Suprapubic skin (tissue), 4 donors: ENCODE data around the gene TFRC. TPM values are rescaled to one million over a fixed set of nuclear protein-coding genes. Genes with fewer than 3 reads are reported as not detected.
A peak's percentile ranks its signal among the peaks of the same experiment; 100 is the strongest.

Experiments used
- DNase-seq, 2 donors: peaks; one replicate each; pipeline ENCODE4 v3.0.0-alpha.2; 2019; ENCODE audit warnings: low spot score in 2 of 2
- H3K27ac ChIP-seq: fragments of 200-600 bp; sonication (generic); one replicate; pipeline ENCODE4 v1.5.1; 2019
- H3K27me3 ChIP-seq: fragments of 200-600 bp; sonication (generic); one replicate; pipeline ENCODE4 v1.5.1; 2019
- H3K36me3 ChIP-seq: fragments of 200-600 bp; sonication (generic); one replicate; pipeline ENCODE4 v1.5.1; 2019
- H3K4me1 ChIP-seq: fragments of 200-600 bp; sonication (generic); one replicate; pipeline ENCODE4 v1.5.1; 2019
- H3K4me3 ChIP-seq: fragments of 200-600 bp; sonication (generic); one replicate; pipeline ENCODE4 v1.5.1; 2019; ENCODE audit warnings: mild to moderate bottlenecking
- H3K9me3 ChIP-seq: fragments of 200-600 bp; sonication (generic); one replicate; pipeline ENCODE4 v1.5.1; 2019
- EP300 ChIP-seq: sonication (generic); formaldehyde crosslinking; IDR thresholded peaks from one replicate; pipeline ENCODE4 v1.6.1; 2017; ENCODE audit warnings: antibody characterized with exemption
- POLR2A ChIP-seq, 2 donors: fragments of 450-650 bp; IDR thresholded peaks; one replicate each; pipeline ENCODE4 v1.6.1; 2017; ENCODE audit warnings: antibody characterized with exemption in 2 of 2, mild to moderate bottlenecking in 2 of 2, moderate library complexity in 2 of 2
- POLR2AphosphoS5 ChIP-seq, 3 donors: sonication (generic); formaldehyde crosslinking; IDR thresholded peaks; one replicate each; pipeline ENCODE4 v1.6.1; 2017; ENCODE audit warnings: antibody characterized with exemption in 3 of 3
- WGBS: methylation state at CpG from one replicate; pipeline ENCODE4 v1.1.5; 2018; 5-methylcytosine and 5-hydroxymethylcytosine counted together
- total RNA-seq, 4 donors: library from RNA; depleted of rRNA; stranded (reverse); fragments of >200 nt; gene quantifications; one replicate each; pipeline ENCODE4 v1.1.0, GENCODE V29; 2016
- TF ChIP-seq, protein P1 (sequence below), 2 donors: fragments of 200-600 bp in 1 of 2; fragments of 450-650 bp in 1 of 2; sonication (generic) in 1 of 2; IDR thresholded peaks; one replicate each; pipeline ENCODE4 v1.5.1; 2016 to 2019; ENCODE audit warnings: antibody characterized with exemption in 2 of 2, mild to moderate bottlenecking in 1 of 2, moderate library complexity in 1 of 2

Gene TFRC
- 100 to 1,000 TPM in 1 of 4 donors, 10 to 100 TPM in 3; 67.6 to 163 (median 70.4) TPM for total RNA-seq

GRCh38 chr3:196081834-196082618 lies at the start of gene TFRC:
Gene TFRC, minus strand, starts transcription at chr3:196082090. Its CDS starts 4,991 bp downstream, at chr3:196077099.
- H3K27me3 ChIP-seq = no peaks in the 10 kb centered on the region
- under 1% methylated on average over 16 of the region's 67 CpGs for WGBS
- H3K27ac ChIP-seq = peak within 1 kb of the TSS; percentile 98
- no peaks in the 10 kb centered on the region for H3K36me3 ChIP-seq
- H3K4me1 ChIP-seq = peaks cover 31% of the 10 kb centered on the region
- H3K4me3 ChIP-seq = peak within 1 kb of the TSS; percentile 99
- no peaks in the 10 kb centered on the region for H3K9me3 ChIP-seq
- peak; percentile 95 to 96 for DNase-seq
- TF ChIP-seq POLR2AphosphoS5 (IDR thresholded peaks at IDR 0.05) (peak; percentile 83 to 94 (median 88)), EP300 (no peak), POLR2A (IDR thresholded peaks at IDR 0.05) (peak; percentile 68 to 97)
- TF ChIP-seq, protein P1, sequence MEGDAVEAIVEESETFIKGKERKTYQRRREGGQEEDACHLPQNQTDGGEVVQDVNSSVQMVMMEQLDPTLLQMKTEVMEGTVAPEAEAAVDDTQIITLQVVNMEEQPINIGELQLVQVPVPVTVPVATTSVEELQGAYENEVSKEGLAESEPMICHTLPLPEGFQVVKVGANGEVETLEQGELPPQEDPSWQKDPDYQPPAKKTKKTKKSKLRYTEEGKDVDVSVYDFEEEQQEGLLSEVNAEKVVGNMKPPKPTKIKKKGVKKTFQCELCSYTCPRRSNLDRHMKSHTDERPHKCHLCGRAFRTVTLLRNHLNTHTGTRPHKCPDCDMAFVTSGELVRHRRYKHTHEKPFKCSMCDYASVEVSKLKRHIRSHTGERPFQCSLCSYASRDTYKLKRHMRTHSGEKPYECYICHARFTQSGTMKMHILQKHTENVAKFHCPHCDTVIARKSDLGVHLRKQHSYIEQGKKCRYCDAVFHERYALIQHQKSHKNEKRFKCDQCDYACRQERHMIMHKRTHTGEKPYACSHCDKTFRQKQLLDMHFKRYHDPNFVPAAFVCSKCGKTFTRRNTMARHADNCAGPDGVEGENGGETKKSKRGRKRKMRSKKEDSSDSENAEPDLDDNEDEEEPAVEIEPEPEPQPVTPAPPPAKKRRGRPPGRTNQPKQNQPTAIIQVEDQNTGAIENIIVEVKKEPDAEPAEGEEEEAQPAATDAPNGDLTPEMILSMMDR (IDR thresholded peaks at IDR 0.05) = no peak

DNA sequence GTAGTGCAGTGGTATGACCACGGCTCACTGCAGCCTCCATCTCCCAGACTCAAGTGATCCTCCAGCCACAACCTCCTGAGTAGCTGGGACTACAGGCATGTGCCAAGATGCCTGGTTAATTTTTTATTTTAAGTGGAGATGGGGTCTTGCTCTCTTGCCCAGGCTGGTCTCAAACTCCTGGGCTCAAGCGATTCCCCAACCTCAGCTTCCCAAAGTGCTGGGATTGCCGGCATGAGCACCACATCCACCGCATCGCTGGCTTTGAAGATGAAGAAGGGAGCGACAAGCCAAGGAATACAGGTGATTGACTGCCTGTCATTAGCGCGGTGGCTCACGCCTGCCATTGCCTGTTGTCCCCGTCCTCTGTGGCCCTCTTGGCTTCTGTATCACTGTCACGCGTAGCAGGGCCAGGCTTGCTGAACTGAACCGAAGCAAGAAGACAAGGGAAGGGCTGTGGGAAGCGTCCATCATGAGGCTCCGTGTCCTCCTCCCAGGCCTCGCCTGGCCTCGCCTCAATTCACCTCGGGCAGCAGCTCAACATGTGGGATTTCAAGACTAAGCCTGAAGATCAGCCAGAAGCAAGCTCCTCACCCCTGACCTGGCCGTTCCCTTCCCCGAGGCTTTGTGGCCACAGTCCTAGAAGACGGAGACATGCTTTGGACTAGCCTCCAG lies 46.4 kb upstream of the TFRC start:
- WGBS = 94% methylated on average over 21 of the region's 21 CpGs
- no peak for DNase-seq
- Histone ChIP-seq H3K27me3 (no peaks in the 10 kb centered on the region), H3K4me1 (peaks cover 7% of the 10 kb centered on the region), H3K27ac (no peak overlapping the region), H3K36me3 (no peaks in the 10 kb centered on the region), H3K4me3 (no peak overlapping the region), H3K9me3 (no peaks in the 10 kb centered on the region)
- no peak for TF ChIP-seq POLR2AphosphoS5 (IDR thresholded peaks at IDR 0.05)

GRCh38 chr3:196127308-196128040 lies 45.6 kb upstream of the TFRC start:
- H3K4me3 ChIP-seq = no peak overlapping the region
- H3K27me3 ChIP-seq = no peaks in the 10 kb centered on the region
- H3K27ac ChIP-seq = no peak overlapping the region
- H3K9me3 ChIP-seq = no peaks in the 10 kb centered on the region
- DNase-seq = no peak
- TF ChIP-seq EP300 = no peak
- no peak for TF ChIP-seq POLR2A (IDR thresholded peaks at IDR 0.05)
- TF ChIP-seq, protein P1 (IDR thresholded peaks at IDR 0.05) = no peak
- no peaks in the 10 kb centered on the region for H3K36me3 ChIP-seq
- H3K4me1 ChIP-seq = peaks cover 7% of the 10 kb centered on the region
- WGBS = 52% methylated on average over 12 of the region's 12 CpGs

GRCh38 chr3:196124608-196125007 lies 42.7 kb upstream of the TFRC start:
- no peak overlapping the region for H3K27ac ChIP-seq
- DNase-seq = no peak
- H3K9me3 ChIP-seq = no peaks in the 10 kb centered on the region
- TF ChIP-seq EP300 = no peak
- TF ChIP-seq POLR2AphosphoS5 (IDR thresholded peaks at IDR 0.05) = no peak
- TF ChIP-seq, protein P1 (IDR thresholded peaks at IDR 0.05) = no peak
- TF ChIP-seq POLR2A (IDR thresholded peaks at IDR 0.05) = no peak
- H3K27me3 ChIP-seq = no peaks in the 10 kb centered on the region
- H3K4me1 ChIP-seq = peaks cover 13% of the 10 kb centered on the region
- 92% methylated on average over 5 of the region's 5 CpGs for WGBS
- H3K4me3 ChIP-seq = no peak overlapping the region
- H3K36me3 ChIP-seq = no peaks in the 10 kb centered on the region

GRCh38 chr3:196122688-196123046 lies 40.8 kb upstream of the TFRC start:
- Histone ChIP-seq H3K4me3 (no peak overlapping the region), H3K27me3 (no peaks in the 10 kb centered on the region), H3K4me1 (peaks cover 10% of the 10 kb centered on the region), H3K9me3 (no peaks in the 10 kb centered on the region), H3K27ac (no peak overlapping the region), H3K36me3 (no peaks in the 10 kb centered on the region)
- 86% methylated on average over 6 of the region's 8 CpGs for WGBS
- TF ChIP-seq, protein P1 (IDR thresholded peaks at IDR 0.05) = no peak
- TF ChIP-seq POLR2AphosphoS5 (IDR thresholded peaks at IDR 0.05) (no peak), EP300 (no peak), POLR2A (IDR thresholded peaks at IDR 0.05) (no peak)
- DNase-seq = no peak
